Dendritic cell treated with granulocyte-macrophage colony-stimulating factor and Interleukin-4, amounts not matched to agents 40 ng/mL and 50 ng/mL, for 4 days (primary cell): ENCODE measurements around the gene ADGRB3.
"Not testable (repeated sequence)": the region's sequence is repeated elsewhere in the genome, so short reads cannot be mapped to it uniquely, and the experiment has no call there.

Experiments used
- H3K27ac Mint-ChIP-seq: one replicate; pipeline ENCODE4 v1.8.0; 2022; ENCODE audit warnings: mild to moderate bottlenecking, mixed read lengths
- H3K27me3 Mint-ChIP-seq: one replicate; pipeline ENCODE4 v1.8.0; 2022; ENCODE audit warnings: mild to moderate bottlenecking, mixed read lengths
- H3K36me3 Mint-ChIP-seq: one replicate; pipeline ENCODE4 v1.8.0; 2022; ENCODE audit warnings: low read depth, mixed read lengths
- H3K4me1 Mint-ChIP-seq: one replicate; pipeline ENCODE4 v1.8.0; 2022; ENCODE audit warnings: low read depth, mixed read lengths
- H3K4me3 Mint-ChIP-seq: one replicate; pipeline ENCODE4 v1.8.0; 2022; ENCODE audit warnings: mild to moderate bottlenecking, moderate library complexity, mixed read lengths
- H3K9me3 Mint-ChIP-seq: one replicate; pipeline ENCODE4 v1.8.0; 2022; ENCODE audit warnings: mixed read lengths
- intact Hi-C: fragments of 100-400 bp; cut with micrococcal nuclease; formaldehyde crosslinking; loops from one replicate; pipeline ENCODE4 v1.15.0; 2022

ADGRB3 gene

GRCh38 chr6:68876792-68877493, 241.9 kb downstream of the ADGRB3 start:
- H3K9me3 Mint-ChIP-seq, result no peaks in the 10 kb centered on the region
- no peak overlapping the region for H3K4me3 Mint-ChIP-seq
- no peak overlapping the region for H3K27ac Mint-ChIP-seq
- intact Hi-C loops, result loop anchor here (5.0 kb wide), 1 partner anchor 1230 kb away; no protein-coding TSS in a partner anchor
- H3K36me3 Mint-ChIP-seq, result no peaks in the 10 kb centered on the region
- H3K4me1 Mint-ChIP-seq, result no peaks in the 10 kb centered on the region
- H3K27me3 Mint-ChIP-seq, result no peaks in the 10 kb centered on the region

- Mint-ChIP-seq H3K4me3 (no peak overlapping the region), H3K36me3 (no peaks in the 10 kb centered on the region), H3K27me3 (no peaks in the 10 kb centered on the region), H3K4me1 (no peaks in the 10 kb centered on the region), H3K9me3 (no peaks in the 10 kb centered on the region), H3K27ac (no peak overlapping the region)
- intact Hi-C loops, result no loop called here
These were observed 245.2 kb downstream of the ADGRB3 start for GRCh38 chr6:68880050-68880813.

GRCh38 chr6:68883325-68883724, 248.2 kb downstream of the ADGRB3 start:
- H3K36me3 Mint-ChIP-seq, H3K27me3 Mint-ChIP-seq, H3K27ac Mint-ChIP-seq, intact Hi-C loops, H3K4me3 Mint-ChIP-seq, H3K9me3 Mint-ChIP-seq, H3K4me1 Mint-ChIP-seq: not testable (repeated sequence)

GRCh38 chr6:68891419-68891818, 256.3 kb downstream of the ADGRB3 start:
- intact Hi-C loops, result no loop called here
- Mint-ChIP-seq H3K4me3 (no peak overlapping the region), H3K36me3 (no peaks in the 10 kb centered on the region), H3K9me3 (no peaks in the 10 kb centered on the region), H3K4me1 (no peaks in the 10 kb centered on the region), H3K27me3 (no peaks in the 10 kb centered on the region), H3K27ac (no peak overlapping the region)

GRCh38 chr6:68892452-68892851, 257.4 kb downstream of the ADGRB3 start:
- no peaks in the 10 kb centered on the region for H3K27me3 Mint-ChIP-seq
- intact Hi-C loops, result no loop called here
- H3K27ac Mint-ChIP-seq, result no peak overlapping the region
- H3K4me1 Mint-ChIP-seq, result no peaks in the 10 kb centered on the region
- H3K36me3 Mint-ChIP-seq, result no peaks in the 10 kb centered on the region
- H3K4me3 Mint-ChIP-seq, result no peak overlapping the region
- peaks cover 7% of the 10 kb centered on the region for H3K9me3 Mint-ChIP-seq

GRCh38 chr6:68895929-68896328, 260.8 kb downstream of the ADGRB3 start:
- Mint-ChIP-seq H3K27me3 (no peaks in the 10 kb centered on the region), H3K36me3 (no peaks in the 10 kb centered on the region)
- intact Hi-C loops, result no loop called here

GRCh38 chr6:68901044-68901443, 266.0 kb downstream of the ADGRB3 start:
- Mint-ChIP-seq H3K4me1 (no peaks in the 10 kb centered on the region), H3K36me3 (no peaks in the 10 kb centered on the region), H3K9me3 (peaks cover 8% of the 10 kb centered on the region), H3K27ac (no peak overlapping the region), H3K27me3 (no peaks in the 10 kb centered on the region), H3K4me3 (no peak overlapping the region)
- intact Hi-C loops, result no loop called here

More at GRCh38 chr6:68895929-68896328, 260.8 kb downstream of the ADGRB3 start:
- Mint-ChIP-seq H3K4me3 (no peak overlapping the region), H3K27ac (no peak overlapping the region), H3K9me3 (peaks cover 8% of the 10 kb centered on the region), H3K4me1 (no peaks in the 10 kb centered on the region)

GRCh38 chr6:68911334-68911733, 276.3 kb downstream of the ADGRB3 start:
- H3K9me3 Mint-ChIP-seq, result no peaks in the 10 kb centered on the region
- H3K27ac Mint-ChIP-seq, result no peak overlapping the region
- intact Hi-C loops, result no loop called here
- no peaks in the 10 kb centered on the region for H3K4me1 Mint-ChIP-seq
- no peaks in the 10 kb centered on the region for H3K36me3 Mint-ChIP-seq
- no peaks in the 10 kb centered on the region for H3K27me3 Mint-ChIP-seq
- no peak overlapping the region for H3K4me3 Mint-ChIP-seq

- Mint-ChIP-seq H3K27ac (no peak overlapping the region), H3K36me3 (no peaks in the 10 kb centered on the region), H3K4me3 (no peak overlapping the region), H3K4me1 (no peaks in the 10 kb centered on the region), H3K9me3 (no peaks in the 10 kb centered on the region), H3K27me3 (no peaks in the 10 kb centered on the region)
- intact Hi-C loops, result no loop called here
These were observed 276.7 kb downstream of the ADGRB3 start for GRCh38 chr6:68911811-68912210.

GRCh38 chr6:68912805-68913204, 277.7 kb downstream of the ADGRB3 start:
- H3K27me3 Mint-ChIP-seq, H3K4me3 Mint-ChIP-seq, intact Hi-C loops, H3K4me1 Mint-ChIP-seq, H3K27ac Mint-ChIP-seq, H3K36me3 Mint-ChIP-seq, H3K9me3 Mint-ChIP-seq: not testable (repeated sequence)

GRCh38 chr6:68915586-68915985, 280.5 kb downstream of the ADGRB3 start:
- no peak overlapping the region for H3K27ac Mint-ChIP-seq
- no peaks in the 10 kb centered on the region for H3K36me3 Mint-ChIP-seq
- H3K9me3 Mint-ChIP-seq, result no peaks in the 10 kb centered on the region
- no peaks in the 10 kb centered on the region for H3K27me3 Mint-ChIP-seq
- intact Hi-C loops, result no loop called here
- H3K4me3 Mint-ChIP-seq, result no peak overlapping the region
- H3K4me1 Mint-ChIP-seq, result no peaks in the 10 kb centered on the region

- Mint-ChIP-seq H3K9me3 (no peaks in the 10 kb centered on the region), H3K36me3 (no peaks in the 10 kb centered on the region)
- intact Hi-C loops, result no loop called here
These were observed 284.5 kb downstream of the ADGRB3 start for GRCh38 chr6:68919537-68919936.

GRCh38 chr6:68941345-68941744, 306.3 kb downstream of the ADGRB3 start:
- Mint-ChIP-seq H3K27me3 (no peaks in the 10 kb centered on the region), H3K4me3 (no peak overlapping the region), H3K27ac (no peak overlapping the region), H3K36me3 (no peaks in the 10 kb centered on the region), H3K9me3 (no peaks in the 10 kb centered on the region), H3K4me1 (no peaks in the 10 kb centered on the region)
- intact Hi-C loops, result no loop called here

More at GRCh38 chr6:68919537-68919936, 284.5 kb downstream of the ADGRB3 start:
- Mint-ChIP-seq H3K27ac (no peak overlapping the region), H3K4me3 (no peak overlapping the region), H3K4me1 (no peaks in the 10 kb centered on the region), H3K27me3 (no peaks in the 10 kb centered on the region)

GRCh38 chr6:68947721-68948120, 312.6 kb downstream of the ADGRB3 start:
- no peaks in the 10 kb centered on the region for H3K27me3 Mint-ChIP-seq
- H3K4me3 Mint-ChIP-seq, result no peak overlapping the region
- no peak overlapping the region for H3K27ac Mint-ChIP-seq
- no peaks in the 10 kb centered on the region for H3K36me3 Mint-ChIP-seq
- no peaks in the 10 kb centered on the region for H3K4me1 Mint-ChIP-seq
- no peaks in the 10 kb centered on the region for H3K9me3 Mint-ChIP-seq
- intact Hi-C loops, result no loop called here
